GM12878 (cell line): Measurements from ENCODE around the gene SAMHD1. TPM values are rescaled to one million over a fixed set of nuclear protein-coding genes. Genes with fewer than 3 reads are reported as not detected.

Source experiments
- ATAC-seq: fragments of 200-7000 bp; cut with Tn5 transposase; 3 replicates; pipeline ENCODE4 v1.9.1; 2020; ENCODE audit warnings: mild to moderate bottlenecking, moderate library complexity
- BruUV-seq: library from RNA; stranded (reverse); fragments of 400-500 nt; replicated peaks from 2 replicates; lab custom pipeline; 2021; lab: Mats Ljungman, UMichigan
- CTCF ChIA-PET: fragments of 300-600 bp; sonication (Branson Sonifier 250); formaldehyde crosslinking; extraction: SDS; loops from one replicate; lab custom pipeline; 2021; ENCODE audit warnings: inconsistent platforms; lab: Yijun Ruan, JAX
- POLR2A ChIA-PET: fragments of 350-600 bp; formaldehyde crosslinking; extraction: SDS; loops from one replicate; lab custom pipeline; 2021; ENCODE audit warnings: inconsistent platforms; lab: Charles Lee
- RAD21 ChIA-PET: fragments of 300-600 bp; sonication (Branson Sonifier 250); formaldehyde crosslinking; loops from one replicate; lab custom pipeline; 2023; ENCODE audit warnings: antibody characterized with exemption; ENCODE audit not compliant: unreplicated experiment; lab: Charles Lee
- SMC1A ChIA-PET: fragments of 300-600 bp; sonication (Branson Sonifier 250); formaldehyde crosslinking; loops from one replicate; lab custom pipeline; 2023; ENCODE audit not compliant: unreplicated experiment, uncharacterized antibody; lab: Charles Lee
- DNase-seq: peaks from one replicate; pipeline ENCODE4 v3.0.0-alpha.2; 2011; ENCODE audit warnings: low read depth, low spot score
- FAIRE-seq: peaks from 3 replicates; lab custom pipeline; 2011; peaks lifted over from hg19 to GRCh38; lab: Jason Lieb, UNC
- H2AFZ ChIP-seq: 2 replicates; pipeline ENCODE4 v1.6.0; 2011; ENCODE audit warnings: low read depth, low read length, control low read depth; ENCODE audit not compliant: control insufficient read depth
- H3K27ac ChIP-seq: 2 replicates; pipeline ENCODE4 v1.5.1; 2011; ENCODE audit warnings: control low read depth; ENCODE audit not compliant: control insufficient read depth, insufficient read depth
- H3K27me3 ChIP-seq, 2 experiments: replicated peaks in 1 of 2; 2 replicates each; pipeline versions ENCODE4 v1.6.0 to v1.6.1; 2011; ENCODE audit warnings: low read length in 1 of 2; ENCODE audit not compliant: control insufficient read depth in 2 of 2, insufficient read depth in 2 of 2
- H3K36me3 ChIP-seq, 2 experiments: 2 replicates each; pipeline ENCODE4 v1.5.1; 2011; ENCODE audit warnings: low read length in 1 of 2; ENCODE audit not compliant: control insufficient read depth in 2 of 2, insufficient read depth in 2 of 2
- H3K4me1 ChIP-seq: 2 replicates; pipeline ENCODE4 v1.6.1; 2011; ENCODE audit warnings: mild to moderate bottlenecking, low read length, moderate library complexity, mixed read lengths; ENCODE audit not compliant: control insufficient read depth, insufficient read depth
- H3K4me2 ChIP-seq: 2 replicates; pipeline ENCODE4 v1.6.0; 2011; ENCODE audit warnings: control low read depth; ENCODE audit not compliant: control insufficient read depth, insufficient read depth
- H3K4me3 ChIP-seq: fragments of 200-600 bp; sonication (generic); 2 replicates; pipeline ENCODE4 v1.5.1; 2016
- H3K79me2 ChIP-seq: 2 replicates; pipeline ENCODE4 v1.6.0; 2011; ENCODE audit warnings: low read length; ENCODE audit not compliant: control insufficient read depth, insufficient read depth
- H3K9ac ChIP-seq: 2 replicates; pipeline ENCODE4 v1.8.0; 2011; ENCODE audit warnings: low read length, control low read depth, mixed read lengths; ENCODE audit not compliant: control insufficient read depth, insufficient read depth
- H3K9me3 ChIP-seq: replicated peaks from 3 replicates; pipeline ENCODE4 v1.5.1; 2011; ENCODE audit warnings: mild to moderate bottlenecking, low read length; ENCODE audit not compliant: control insufficient read depth, insufficient read depth
- H4K20me1 ChIP-seq: 2 replicates; pipeline ENCODE4 v1.6.0; 2011; ENCODE audit not compliant: control insufficient read depth, insufficient read depth
- ASH2L ChIP-seq: fragments of 300-600, 200-600 bp; sonication (generic); IDR thresholded peaks from 2 replicates; pipeline ENCODE4 v1.6.1; 2017; ENCODE audit warnings: low read depth, mild to moderate bottlenecking, borderline replicate concordance
- DPF2 ChIP-seq: fragments of 450-650 bp; IDR thresholded peaks from 2 replicates; pipeline ENCODE4 v1.6.1; 2017; ENCODE audit warnings: mild to moderate bottlenecking
- ETV6 ChIP-seq, 2 experiments: fragments of 450-650 bp in 1 of 2; IDR thresholded peaks in 1 of 2; conservative IDR thresholded peaks in 1 of 2; 2 replicates each; pipeline ENCODE4 v1.6.1; 2014; ENCODE audit warnings: antibody characterized with exemption in 1 of 2, borderline replicate concordance in 1 of 2, low read depth in 1 of 2, mild to moderate bottlenecking in 1 of 2, moderate library complexity in 1 of 2
- MTA3 ChIP-seq: IDR thresholded peaks from 2 replicates; pipeline ENCODE4 v1.6.1; 2012; ENCODE audit warnings: low read length, inconsistent platforms, borderline replicate concordance
- MYB ChIP-seq: fragments of 150-350 bp; IDR thresholded peaks from 2 replicates; pipeline ENCODE4 v1.6.1; 2014; ENCODE audit warnings: mild to moderate bottlenecking, low read depth, low read length, borderline replicate concordance
- NBN ChIP-seq: fragments of 450-650 bp; IDR thresholded peaks from 2 replicates; pipeline ENCODE4 v1.6.1; 2016
- RUNX3 ChIP-seq: IDR thresholded peaks from 2 replicates; pipeline ENCODE4 v1.6.1; 2012; ENCODE audit warnings: low read length, inconsistent platforms
- SRF ChIP-seq, 2 experiments: IDR thresholded peaks; 2 replicates each; pipeline ENCODE4 v1.6.1; 2011; ENCODE audit warnings: low read depth in 2 of 2, low read length in 2 of 2, mild to moderate bottlenecking in 1 of 2, moderate library complexity in 1 of 2
- TAF1 ChIP-seq: IDR thresholded peaks from 2 replicates; pipeline ENCODE4 v1.6.1; 2011; ENCODE audit warnings: mild to moderate bottlenecking, low read depth, low read length, borderline replicate concordance
- WGBS: methylation state at CpG from one replicate; pipeline ENCODE4 v1.1.6; 2016; ENCODE audit warnings: low lambda C conversion rate; ENCODE audit not compliant: insufficient replicate concordance, insufficient coverage; ENCODE audit errors: missing lambda C conversion rate; 5-methylcytosine and 5-hydroxymethylcytosine counted together
- in situ Hi-C: fragments of 300-500 bp; cut with MboI; formaldehyde crosslinking; loops from 9 replicates; pipeline ENCODE4 v1.14.3; 2018; ENCODE audit warnings: mixed read lengths
- intact Hi-C: fragments of 100-400 bp; cut with micrococcal nuclease; formaldehyde crosslinking; loops from one replicate; pipeline ENCODE4 v1.14.2; 2022; ENCODE audit not compliant: unreplicated experiment
- polyA plus RNA-seq, 11 experiments: library from polyadenylated mRNA; depleted of rRNA in 4 of 11; unstranded in 6 of 11; stranded (reverse) in 5 of 11; fragments of >200 nt; fragmentation: Nextera tagmentation in 4 of 11; fragmentation: Illumina TruSeq in 1 of 11; extraction: Ambion mirVana in 4 of 11; extraction: Trizol in 1 of 11; gene quantifications; 1 replicate in 1 of 11; 2 replicates in 10 of 11; pipeline versions ENCODE4 v1.2.1 to v1.2.3, GENCODE V29; 2011 to 2016; ENCODE audit warnings: inconsistent platforms in 2 of 11, missing spikeins in 2 of 11, low read depth in 1 of 11
- total RNA-seq, 4 experiments: library from RNA; depleted of rRNA in 3 of 4; stranded (reverse); fragments of >200 nt in 3 of 4; fragmentation: Illumina TruSeq in 1 of 4; extraction: Trizol in 1 of 4; gene quantifications; 2 replicates each; pipeline versions ENCODE4 v1.2.1 to v1.2.3, GENCODE V29; 2013 to 2021
- TF ChIP-seq, protein P1 (sequence below): fragments of 450-650 bp; IDR thresholded peaks from 2 replicates; pipeline ENCODE4 v1.6.1; 2016; ENCODE audit warnings: mild to moderate bottlenecking

Gene SAMHD1
- total and polyA plus RNA-seq, 10 of the 15 experiments (the other 5 are each of a cell fraction or from before 2014, with no cell fraction given), result 20.5 to 47.9 (median 38.8) TPM

- Histone ChIP-seq H3K9ac (no peak overlapping the region), H3K27me3 (no peaks in the 10 kb centered on the region), H2AFZ (no peak overlapping the region), H3K79me2 (no peaks in the 10 kb centered on the region), H3K4me1 (0 out of 2 replicates have a peak, but pooled peaks cover 3% of the 10 kb centered on the region), H3K9me3 (no peaks in the 10 kb centered on the region), H3K36me3 (no peaks in the 10 kb centered on the region), H3K4me2 (no peak overlapping the region), H4K20me1 (no peaks in the 10 kb centered on the region), H3K4me3 (no peak overlapping the region), H3K27ac (no peak overlapping the region)
- TF ChIP-seq NBN, result no peak
- TF ChIP-seq MTA3, result no peak
- TF ChIP-seq, protein P1, sequence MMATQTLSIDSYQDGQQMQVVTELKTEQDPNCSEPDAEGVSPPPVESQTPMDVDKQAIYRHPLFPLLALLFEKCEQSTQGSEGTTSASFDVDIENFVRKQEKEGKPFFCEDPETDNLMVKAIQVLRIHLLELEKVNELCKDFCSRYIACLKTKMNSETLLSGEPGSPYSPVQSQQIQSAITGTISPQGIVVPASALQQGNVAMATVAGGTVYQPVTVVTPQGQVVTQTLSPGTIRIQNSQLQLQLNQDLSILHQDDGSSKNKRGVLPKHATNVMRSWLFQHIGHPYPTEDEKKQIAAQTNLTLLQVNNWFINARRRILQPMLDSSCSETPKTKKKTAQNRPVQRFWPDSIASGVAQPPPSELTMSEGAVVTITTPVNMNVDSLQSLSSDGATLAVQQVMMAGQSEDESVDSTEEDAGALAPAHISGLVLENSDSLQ, result no peak
- TF ChIP-seq ETV6 (conservative IDR thresholded peaks at IDR 0.05 in 1 of 2, IDR thresholded peaks at IDR 0.05 in 1 of 2; ENCODE audit: borderline replicate concordance in 1 of 2, low read depth in 1 of 2), result no peak
- no peak for TF ChIP-seq TAF1
- TF ChIP-seq RUNX3, result no peak
- no peak for TF ChIP-seq ASH2L
- no peak for TF ChIP-seq SRF (IDR thresholded peaks at IDR 0.05; ENCODE audit: low read depth in 2 of 2, low read length in 2 of 2)
- no peak for TF ChIP-seq MYB
- no peak for TF ChIP-seq DPF2
- ATAC-seq (no peak), FAIRE-seq (no peak), DNase-seq (no peak)
- ChIA-PET POLR2A (no interaction called here), CTCF (no interaction called here), RAD21 (no interaction called here), SMC1A (no interaction called here)
- BruUV-seq, result no TSS peak
- intact Hi-C loops, result no loop called here
- in situ Hi-C loops, result no loop called here
- WGBS, result 6% methylated on average over 1 of the region's 1 CpG
These were observed 19.6 kb upstream of the SAMHD1 start for GRCh38 chr20:36971103-36971502.
